SJSA1 (cell line): ENCODE results near the gene NPL. TPM values are rescaled to one million over a fixed set of nuclear protein-coding genes. Genes with fewer than 3 reads are reported as not detected.

Experiments
- DNase-seq, 2 experiments: peaks; one replicate each; pipeline ENCODE4 v3.0.0-alpha.2; 2015 to 2020; ENCODE audit warnings: low spot score in 2 of 2, low read depth in 1 of 2
- H3K27ac ChIP-seq: fragments of 250-450 bp; sonication (Bioruptor Pico); 2 replicates; pipeline ENCODE4 v1.5.1; 2020; ENCODE audit warnings: mild to moderate bottlenecking, moderate library complexity
- H3K27me3 ChIP-seq: fragments of 250-450 bp; sonication (Bioruptor Pico); replicated peaks from 2 replicates; pipeline ENCODE4 v1.5.1; 2020; ENCODE audit warnings: mild to moderate bottlenecking, moderate library complexity
- H3K36me3 ChIP-seq: fragments of 250-450 bp; sonication (Bioruptor Pico); 2 replicates; pipeline ENCODE4 v1.5.1; 2020; ENCODE audit warnings: mild to moderate bottlenecking
- H3K4me1 ChIP-seq: fragments of 250-450 bp; sonication (Bioruptor Pico); replicated peaks from 2 replicates; pipeline ENCODE4 v1.6.1; 2021; ENCODE audit warnings: mild to moderate bottlenecking
- H3K4me3 ChIP-seq: fragments of 250-450 bp; sonication (Bioruptor Pico); 2 replicates; pipeline ENCODE4 v1.5.1; 2020; ENCODE audit warnings: mild to moderate bottlenecking
- H3K9me3 ChIP-seq: fragments of 250-450 bp; sonication (Bioruptor Pico); replicated peaks from 2 replicates; pipeline ENCODE4 v1.5.1; 2020; ENCODE audit warnings: mild to moderate bottlenecking
- total RNA-seq: library from RNA; depleted of rRNA; stranded (reverse); fragments of >200 nt; shearing (Covaris generic); gene quantifications from 2 replicates; pipeline ENCODE4 v1.2.3, GENCODE V29; 2014; rRNA removed

The NPL gene, protein sequence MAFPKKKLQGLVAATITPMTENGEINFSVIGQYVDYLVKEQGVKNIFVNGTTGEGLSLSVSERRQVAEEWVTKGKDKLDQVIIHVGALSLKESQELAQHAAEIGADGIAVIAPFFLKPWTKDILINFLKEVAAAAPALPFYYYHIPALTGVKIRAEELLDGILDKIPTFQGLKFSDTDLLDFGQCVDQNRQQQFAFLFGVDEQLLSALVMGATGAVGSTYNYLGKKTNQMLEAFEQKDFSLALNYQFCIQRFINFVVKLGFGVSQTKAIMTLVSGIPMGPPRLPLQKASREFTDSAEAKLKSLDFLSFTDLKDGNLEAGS
- 0.41 and 2.4 TPM in 2 replicates for total RNA-seq

- Histone ChIP-seq H3K36me3 (no peaks in the 10 kb centered on the region), H3K27ac (no peak within 1 kb of the TSS), H3K4me1 (peaks cover 11% of the 10 kb centered on the region), H3K4me3 (peak within 1 kb of the TSS; percentile 49), H3K27me3 (peaks cover 27% of the 10 kb centered on the region), H3K9me3 (no peaks in the 10 kb centered on the region)
- peak; percentile 67 to 77 for DNase-seq
Observed at GRCh38 chr1:182789138-182790076, at the start of gene NPL. NPL (plus strand) TSS chr1:182789773; CDS start chr1:182794372, 4,599 bp downstream.

DNA sequence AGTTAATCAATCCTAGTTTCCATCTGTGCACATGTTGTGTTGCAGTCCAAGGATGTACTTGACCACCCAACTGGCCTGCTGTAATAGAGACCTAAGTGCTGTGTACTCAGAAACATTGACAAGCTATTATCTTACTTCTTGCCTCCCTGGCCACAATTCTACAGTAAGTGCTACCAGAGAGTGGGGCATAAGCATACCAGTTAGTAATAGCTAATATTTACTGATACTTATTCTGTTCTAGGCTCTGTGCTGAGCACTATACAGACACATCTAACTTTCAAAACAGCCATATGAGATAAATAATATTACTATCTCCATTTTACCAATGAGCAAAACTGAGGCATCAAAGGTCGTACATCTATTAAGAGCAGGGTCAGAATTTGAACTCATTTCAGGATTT is 49.5 kb upstream of the NPL start:
- H3K4me3 ChIP-seq, result no peak overlapping the region
- H3K27ac ChIP-seq, result no peak overlapping the region
- no peak for DNase-seq
- no peaks in the 10 kb centered on the region for H3K9me3 ChIP-seq
- H3K4me1 ChIP-seq, result no peaks in the 10 kb centered on the region
- H3K36me3 ChIP-seq, result no peaks in the 10 kb centered on the region
- no peaks in the 10 kb centered on the region for H3K27me3 ChIP-seq

GRCh38 chr1:182742780-182743179 is 46.8 kb upstream of the NPL start:
- no peaks in the 10 kb centered on the region for H3K27me3 ChIP-seq
- H3K4me3 ChIP-seq, result no peak overlapping the region
- no peak for DNase-seq
- no peaks in the 10 kb centered on the region for H3K36me3 ChIP-seq
- H3K27ac ChIP-seq, result no peak overlapping the region
- no peaks in the 10 kb centered on the region for H3K9me3 ChIP-seq
- H3K4me1 ChIP-seq, result no peaks in the 10 kb centered on the region

DNA sequence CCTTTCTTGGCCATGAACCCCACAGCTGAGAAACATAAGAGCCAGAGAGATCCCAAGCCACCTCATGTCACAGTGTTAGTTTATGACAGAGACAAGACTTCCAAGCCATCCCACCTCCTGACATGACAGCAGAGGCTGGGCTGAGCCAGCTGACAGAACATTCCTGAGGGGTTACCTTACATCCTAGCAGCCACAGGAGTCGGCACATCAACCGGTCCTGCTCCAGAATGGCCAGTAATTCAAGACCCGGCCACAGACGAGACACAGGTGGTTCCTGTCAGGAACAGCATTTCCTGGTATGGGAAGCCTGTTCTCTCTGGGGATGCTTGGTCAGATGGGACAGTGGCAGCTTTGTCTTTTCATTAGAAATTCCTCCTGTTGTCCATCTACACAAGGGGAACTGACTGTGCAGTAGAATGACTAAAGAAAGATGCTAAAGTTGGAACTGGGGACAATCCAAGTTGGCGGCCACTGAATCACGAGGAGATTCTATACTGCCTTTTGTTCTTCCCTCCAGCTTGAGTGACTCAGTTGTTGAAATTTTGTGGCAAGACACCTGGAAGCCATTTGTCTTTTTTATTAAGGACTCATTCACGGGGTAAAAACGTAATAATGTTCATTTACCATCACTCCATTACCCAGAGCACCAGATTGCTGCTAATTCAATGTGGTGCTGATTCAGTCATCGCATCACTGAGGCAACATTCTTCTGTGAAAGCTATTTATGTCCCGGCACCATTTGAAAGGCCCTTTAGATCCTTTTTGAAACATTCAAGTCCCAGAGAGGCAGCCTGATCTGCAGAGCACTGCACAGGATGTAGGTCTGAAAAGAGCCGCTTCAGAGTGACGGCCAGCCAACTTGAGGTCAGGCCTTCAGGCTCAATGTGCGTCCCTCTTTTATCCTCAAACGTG is 37.2 kb upstream of the NPL start:
- Histone ChIP-seq H3K4me3 (no peak overlapping the region), H3K36me3 (no peaks in the 10 kb centered on the region), H3K27ac (no peak overlapping the region), H3K9me3 (no peaks in the 10 kb centered on the region), H3K27me3 (no peaks in the 10 kb centered on the region; the same call in 1 of the 2 replicates), H3K4me1 (no peaks in the 10 kb centered on the region)
- DNase-seq, result no peak

DNA sequence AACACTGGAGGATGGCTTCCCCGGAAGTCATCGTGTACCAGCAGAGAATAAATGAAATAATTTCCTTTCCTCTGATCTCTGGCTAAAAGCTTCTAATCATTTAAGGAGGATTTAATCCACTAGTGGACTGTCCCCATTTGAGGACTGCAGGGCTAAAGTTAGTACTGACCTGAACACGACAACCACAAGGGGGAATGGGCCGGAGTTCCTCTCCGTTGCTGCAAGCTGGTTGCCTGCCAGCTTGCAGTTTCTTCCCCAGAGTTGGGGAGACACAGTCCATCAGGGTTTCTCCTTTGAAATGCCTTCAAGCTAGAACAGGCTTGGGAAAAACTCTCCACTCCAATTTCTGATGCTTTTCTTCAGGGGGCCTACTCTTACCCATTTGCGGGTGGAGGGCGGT is 35.5 kb upstream of the NPL start:
- H3K36me3 ChIP-seq, result no peaks in the 10 kb centered on the region
- DNase-seq, result no peak
- H3K27me3 ChIP-seq, result no peaks in the 10 kb centered on the region
- H3K9me3 ChIP-seq, result no peaks in the 10 kb centered on the region
- H3K27ac ChIP-seq, result no peak overlapping the region
- H3K4me1 ChIP-seq, result no peaks in the 10 kb centered on the region
- no peak overlapping the region for H3K4me3 ChIP-seq

DNA sequence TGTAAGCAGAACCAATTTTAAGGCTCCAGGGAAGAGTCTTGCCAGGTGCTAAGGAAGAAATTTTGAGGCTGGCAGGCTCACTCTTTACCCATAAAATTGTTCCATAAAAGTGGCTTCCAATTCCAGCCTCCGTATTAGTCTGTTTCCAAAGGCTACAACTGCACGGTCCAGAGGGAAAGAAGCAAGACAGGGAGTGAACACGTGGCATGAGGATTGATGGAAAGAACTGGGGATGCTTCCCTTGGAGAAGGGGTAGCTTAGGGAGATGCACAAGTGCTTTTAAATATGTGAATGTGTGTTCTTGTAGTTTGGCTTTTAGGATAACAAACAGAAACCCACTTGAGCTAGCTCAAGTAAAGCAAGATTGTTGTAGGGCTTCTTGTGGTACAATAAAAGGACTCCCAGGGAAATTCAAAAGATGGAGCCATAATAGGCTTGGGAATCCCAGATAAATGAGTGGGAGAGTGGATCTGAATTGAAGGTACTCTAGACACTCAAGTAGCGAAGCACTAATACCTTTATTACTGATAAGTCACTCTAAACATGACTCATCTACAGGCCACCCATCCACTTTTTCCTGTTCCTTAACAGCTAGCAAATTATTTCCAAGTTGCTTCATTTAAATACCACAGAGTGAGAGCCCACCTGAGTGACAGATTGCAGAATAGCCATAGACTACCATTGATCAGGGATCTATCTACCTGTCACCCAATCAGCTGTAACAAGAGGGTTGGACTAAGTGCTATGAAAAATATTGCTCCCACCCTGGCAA is 34.8 kb upstream of the NPL start:
- H3K27me3 ChIP-seq, result no peaks in the 10 kb centered on the region
- H3K27ac ChIP-seq, result no peak overlapping the region
- no peak for DNase-seq
- no peak overlapping the region for H3K4me3 ChIP-seq
- H3K9me3 ChIP-seq, result no peaks in the 10 kb centered on the region
- no peaks in the 10 kb centered on the region for H3K36me3 ChIP-seq
- H3K4me1 ChIP-seq, result no peaks in the 10 kb centered on the region

- Histone ChIP-seq H3K4me1 (no peaks in the 10 kb centered on the region), H3K9me3 (no peaks in the 10 kb centered on the region), H3K27me3 (no peaks in the 10 kb centered on the region), H3K36me3 (no peaks in the 10 kb centered on the region), H3K27ac (no peak overlapping the region), H3K4me3 (no peak overlapping the region)
- no peak for DNase-seq
Observed at GRCh38 chr1:182755632-182756031, 33.9 kb upstream of the NPL start.

GRCh38 chr1:182756423-182756822 is 33.1 kb upstream of the NPL start:
- no peak overlapping the region for H3K27ac ChIP-seq
- no peak overlapping the region for H3K4me3 ChIP-seq

DNA sequence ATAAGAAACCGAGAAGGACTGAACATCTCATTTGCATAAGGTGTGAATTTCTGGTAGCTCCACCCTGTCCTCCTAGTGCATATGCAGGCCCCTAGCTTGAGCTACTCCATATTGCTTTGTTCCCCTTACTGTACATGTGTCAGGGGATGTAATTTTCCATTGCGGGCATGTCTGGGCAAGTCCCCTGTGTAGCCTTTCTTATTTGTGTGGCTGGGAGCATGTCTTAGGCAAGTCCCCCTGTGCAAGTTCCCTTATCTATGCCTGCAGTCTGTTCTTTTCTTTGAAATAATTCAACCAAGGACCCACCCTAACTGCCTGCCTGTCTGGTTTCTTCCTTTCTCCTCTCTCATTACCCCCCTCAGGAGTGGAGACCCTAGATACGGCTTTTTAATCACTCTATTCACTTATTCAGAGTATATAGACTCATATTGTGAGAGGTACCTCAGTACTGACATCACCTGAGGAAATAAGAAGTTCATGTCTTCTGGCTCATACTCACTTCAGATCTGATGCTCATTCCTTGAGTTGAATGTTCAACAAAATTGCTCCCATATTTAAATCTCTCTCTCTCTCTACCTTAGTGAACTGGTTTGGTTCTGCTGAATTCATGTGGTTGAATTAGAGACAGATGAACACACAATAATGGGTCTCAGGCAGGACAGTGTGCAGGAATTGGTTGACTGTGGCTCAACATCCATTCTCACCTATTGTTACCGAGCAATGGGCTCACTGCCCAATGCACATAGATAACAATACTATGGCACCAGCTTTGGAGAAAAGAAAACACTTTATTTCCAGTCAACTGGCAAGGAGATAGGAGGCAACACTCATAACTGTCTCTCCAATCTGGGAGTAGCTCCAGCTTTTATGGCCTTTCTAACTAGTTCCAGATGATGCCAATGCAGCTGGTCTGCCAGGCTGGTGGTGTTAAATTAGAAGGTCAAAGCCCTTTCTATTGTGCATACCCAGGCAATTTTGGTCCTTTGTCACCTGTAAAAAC is 27.9 kb upstream of the NPL start:
- Histone ChIP-seq H3K36me3 (no peaks in the 10 kb centered on the region), H3K27me3 (no peaks in the 10 kb centered on the region), H3K9me3 (no peaks in the 10 kb centered on the region), H3K4me1 (no peaks in the 10 kb centered on the region), H3K27ac (no peak overlapping the region), H3K4me3 (no peak overlapping the region)
- no peak for DNase-seq

More at GRCh38 chr1:182756423-182756822, 33.1 kb upstream of the NPL start:
- Histone ChIP-seq H3K27me3 (no peaks in the 10 kb centered on the region), H3K36me3 (no peaks in the 10 kb centered on the region), H3K9me3 (no peaks in the 10 kb centered on the region), H3K4me1 (no peaks in the 10 kb centered on the region)
- DNase-seq, result no peak

DNA sequence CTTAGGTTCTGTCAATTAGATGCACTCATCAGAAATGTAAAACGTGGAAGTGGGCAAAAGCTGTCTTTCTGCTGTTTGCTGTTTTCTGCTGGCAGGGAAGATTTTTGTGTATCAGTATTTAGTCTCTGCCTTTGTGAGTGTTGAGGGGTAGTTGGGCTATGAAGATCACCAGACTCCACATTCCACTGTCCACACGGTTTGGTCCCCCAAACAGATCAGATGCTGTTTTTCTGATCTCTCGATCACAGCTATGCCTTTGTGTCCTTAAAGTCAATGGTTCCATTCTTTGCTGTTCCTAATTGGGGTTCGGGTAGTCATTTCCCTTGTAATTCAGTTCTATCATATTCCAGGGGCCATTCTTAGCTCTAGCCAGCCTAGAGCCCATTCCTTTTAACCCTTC is 27.0 kb upstream of the NPL start:
- Histone ChIP-seq H3K9me3 (no peaks in the 10 kb centered on the region), H3K4me3 (no peak overlapping the region), H3K4me1 (no peaks in the 10 kb centered on the region), H3K27me3 (no peaks in the 10 kb centered on the region), H3K36me3 (no peaks in the 10 kb centered on the region), H3K27ac (no peak overlapping the region)
- no peak for DNase-seq

- H3K27ac ChIP-seq, result no peak overlapping the region
- no peak for DNase-seq
- no peaks in the 10 kb centered on the region for H3K27me3 ChIP-seq
- H3K4me3 ChIP-seq, result no peak overlapping the region
- H3K36me3 ChIP-seq, result no peaks in the 10 kb centered on the region
- H3K4me1 ChIP-seq, result no peaks in the 10 kb centered on the region
- H3K9me3 ChIP-seq, result no peaks in the 10 kb centered on the region
Observed at GRCh38 chr1:182764029-182764727, 25.4 kb upstream of the NPL start.
